Measurements from ENCODE around the gene HSF4. TPM values are rescaled to one million over a fixed set of nuclear protein-coding genes. Genes with fewer than 3 reads are reported as not detected.
A peak's percentile ranks its signal among the peaks of the same experiment; 100 is the strongest.

Gene HSF4
- total RNA-seq, 4 donors from 2014 or later = 56.5 to 351 (median 102) TPM

DNA sequence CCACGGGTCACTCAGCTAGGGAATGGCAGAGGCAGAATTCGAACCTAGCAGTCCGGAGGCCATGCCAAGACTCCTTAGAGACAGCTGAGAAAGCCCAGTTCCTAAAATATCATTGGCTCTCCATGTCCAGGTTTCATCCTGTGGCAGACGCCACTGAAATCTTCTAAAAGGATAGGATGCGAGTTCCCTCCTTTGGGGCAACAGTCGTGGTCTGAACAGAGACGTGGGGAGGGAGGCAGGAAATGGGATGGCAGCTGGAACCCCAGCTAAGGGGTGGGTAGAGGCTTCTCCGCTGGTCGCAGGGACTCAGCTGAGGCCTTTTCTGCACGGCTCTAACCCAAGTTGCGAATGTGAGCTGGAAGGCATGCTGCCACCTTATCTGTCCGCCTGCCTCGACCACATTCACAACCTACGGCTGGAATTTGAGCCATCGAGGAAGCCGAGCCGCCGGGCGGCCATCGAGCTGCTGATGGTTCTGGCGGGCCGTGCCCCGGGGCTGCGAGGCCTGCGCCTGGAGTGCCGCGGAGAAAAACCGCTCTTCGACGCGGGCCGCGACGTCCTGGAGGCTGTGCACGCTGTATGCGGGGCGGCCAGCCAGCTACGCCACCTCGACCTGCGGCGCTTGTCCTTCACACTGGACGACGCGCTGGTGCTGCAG, 1.9 kb upstream of the HSF4 start:
- no peaks in the 10 kb centered on the region for H3K27me3 ChIP-seq
- no peaks in the 10 kb centered on the region for H3K9me3 ChIP-seq
- no peak for DNase-seq (ENCODE audit: low spot score in 2 of 2)
- peak overlapping the region; percentile 46 for H3K27ac ChIP-seq
- peak overlapping the region; percentile 44 for H3K4me3 ChIP-seq
- H3K36me3 ChIP-seq = peaks cover 15% of the 10 kb centered on the region
- no peak for TF ChIP-seq POLR2A (IDR thresholded peaks at IDR 0.05)
- TF ChIP-seq CTCF (IDR thresholded peaks at IDR 0.05) = no peak
- no peak for TF ChIP-seq EP300 (IDR thresholded peaks at IDR 0.05)
- no peak for TF ChIP-seq POLR2AphosphoS5 (IDR thresholded peaks at IDR 0.05)
- 49% methylated on average over 27 of the region's 44 CpGs for WGBS
- peaks cover 75% of the 10 kb centered on the region for H3K4me1 ChIP-seq

DNA sequence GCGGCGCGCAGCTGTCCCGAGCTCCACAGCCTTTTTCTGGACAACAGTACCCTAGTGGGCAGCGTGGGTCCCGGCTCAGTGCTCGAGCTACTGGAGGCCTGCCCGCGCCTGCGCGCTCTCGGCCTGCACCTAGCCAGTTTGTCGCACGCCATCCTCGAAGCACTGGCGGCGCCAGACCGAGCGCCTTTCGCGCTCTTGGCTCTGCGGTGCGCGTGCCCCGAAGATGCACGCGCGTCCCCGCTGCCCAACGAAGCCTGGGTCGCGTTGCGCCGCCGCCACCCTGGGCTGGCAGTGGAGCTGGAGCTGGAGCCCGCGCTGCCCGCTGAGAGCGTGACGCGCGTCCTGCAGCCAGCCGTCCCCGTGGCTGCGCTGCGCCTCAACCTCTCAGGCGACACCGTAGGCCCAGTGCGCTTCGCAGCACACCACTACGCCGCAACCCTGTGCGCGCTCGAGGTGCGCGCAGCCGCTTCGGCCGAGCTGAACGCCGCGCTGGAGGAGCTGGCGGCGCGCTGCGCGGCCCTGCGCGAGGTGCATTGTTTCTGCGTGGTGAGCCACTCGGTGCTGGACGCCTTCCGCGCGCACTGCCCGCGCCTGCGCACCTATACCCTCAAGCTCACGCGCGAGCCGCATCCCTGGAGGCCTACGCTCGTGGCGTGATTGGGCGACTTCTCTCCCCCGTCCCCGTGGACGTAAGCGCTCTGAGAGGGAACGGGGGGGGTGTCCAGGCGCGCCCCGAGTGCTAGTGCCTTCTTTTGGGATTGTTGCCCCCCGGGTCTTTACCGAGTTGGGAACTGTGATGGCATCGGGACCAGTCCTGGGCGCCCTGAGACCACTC, 1.2 kb upstream of the HSF4 start:
- Histone ChIP-seq H3K4me3 (peak overlapping the region; percentile 44), H3K36me3 (peaks cover 15% of the 10 kb centered on the region), H3K27me3 (no peaks in the 10 kb centered on the region), H3K9me3 (no peaks in the 10 kb centered on the region), H3K27ac (peak overlapping the region; percentile 46), H3K4me1 (peaks cover 70% of the 10 kb centered on the region)
- no peak for TF ChIP-seq POLR2A (IDR thresholded peaks at IDR 0.05)
- no peak for TF ChIP-seq CTCF (IDR thresholded peaks at IDR 0.05)
- no peak for DNase-seq (ENCODE audit: low spot score in 2 of 2)
- 11% methylated on average over 88 of the region's 99 CpGs for WGBS

GRCh38 chr16:67163999-67164558, 466 bp upstream of the HSF4 start:
- TF ChIP-seq POLR2AphosphoS5 (IDR thresholded peaks at IDR 0.05) (no peak), POLR2A (IDR thresholded peaks at IDR 0.05) (no peak), CTCF (IDR thresholded peaks at IDR 0.05) (no peak), EP300 (IDR thresholded peaks at IDR 0.05) (no peak)
- Histone ChIP-seq H3K27me3 (no peaks in the 10 kb centered on the region), H3K36me3 (peaks cover 15% of the 10 kb centered on the region), H3K4me3 (peak overlapping the region; percentile 44), H3K9me3 (no peaks in the 10 kb centered on the region), H3K4me1 (peaks cover 67% of the 10 kb centered on the region), H3K27ac (peak overlapping the region; percentile 46)
- 2% methylated on average over 24 of the region's 34 CpGs for WGBS
- no peak for DNase-seq (ENCODE audit: low spot score in 2 of 2)

DNA sequence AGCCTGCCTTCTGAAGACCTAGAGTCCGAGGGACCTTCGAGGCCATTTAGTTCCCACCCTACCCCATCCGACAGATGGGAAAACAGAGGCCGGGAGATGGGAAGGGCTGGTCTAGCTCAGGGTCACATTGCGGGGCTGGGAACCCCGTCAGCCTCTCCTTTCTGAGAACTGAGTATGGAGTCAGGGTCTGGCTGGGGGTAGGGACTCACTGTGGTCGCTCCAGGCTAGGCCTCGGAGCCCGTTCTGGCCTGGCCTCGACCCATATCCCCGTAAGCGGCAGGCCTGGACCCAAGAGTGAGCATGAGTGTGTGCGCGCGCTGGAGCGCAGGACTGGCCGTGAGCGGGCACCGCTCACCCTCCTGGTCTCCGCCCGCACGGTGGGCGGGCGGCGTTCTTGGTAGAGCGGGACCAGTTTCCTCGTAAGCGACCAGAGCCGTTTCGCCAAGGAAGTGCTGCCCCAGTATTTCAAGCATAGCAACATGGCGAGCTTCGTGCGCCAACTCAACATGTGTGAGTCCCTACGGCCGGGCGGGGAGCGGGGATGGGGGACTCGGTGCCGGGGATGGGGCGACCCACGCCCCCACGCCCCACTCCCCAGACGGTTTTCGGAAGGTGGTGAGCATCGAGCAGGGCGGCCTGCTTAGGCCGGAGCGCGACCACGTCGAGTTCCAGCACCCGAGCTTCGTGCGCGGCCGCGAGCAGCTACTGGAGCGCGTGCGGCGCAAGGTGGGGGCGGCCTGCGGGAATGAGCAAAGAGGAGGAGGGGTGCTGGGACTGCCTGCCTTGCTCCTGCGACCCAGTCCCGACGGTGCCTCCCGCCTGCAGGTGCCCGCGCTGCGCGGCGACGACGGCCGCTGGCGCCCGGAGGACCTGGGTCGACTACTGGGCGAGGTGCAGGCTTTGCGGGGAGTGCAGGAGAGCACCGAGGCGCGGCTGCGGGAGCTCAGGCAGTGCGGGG, 855 bp downstream of the HSF4 start:
- no peaks in the 10 kb centered on the region for H3K27me3 ChIP-seq
- H3K27ac ChIP-seq = no peak overlapping the region
- no peak for TF ChIP-seq CTCF (IDR thresholded peaks at IDR 0.05)
- TF ChIP-seq EP300 (IDR thresholded peaks at IDR 0.05) = no peak
- no peak for TF ChIP-seq POLR2A (IDR thresholded peaks at IDR 0.05)
- TF ChIP-seq POLR2AphosphoS5 (IDR thresholded peaks at IDR 0.05) = no peak
- H3K4me1 ChIP-seq = peaks cover 73% of the 10 kb centered on the region
- no peaks in the 10 kb centered on the region for H3K9me3 ChIP-seq
- WGBS = 43% methylated on average over 17 of the region's 85 CpGs
- peaks cover 15% of the 10 kb centered on the region for H3K36me3 ChIP-seq
- H3K4me3 ChIP-seq = peak overlapping the region; percentile 44
- DNase-seq (ENCODE audit: low spot score in 2 of 2) = no peak
